ENCODE results near the gene PDE6B.

PDE6B gene

GRCh38 chr4:600850-601515, 24.4 kb upstream of the PDE6B start:
- peak; percentile 76 for DNase-seq (ENCODE audit: low spot score)

GRCh38 chr4:601612-602558, 23.5 kb upstream of the PDE6B start:
- DNase-seq (ENCODE audit: low spot score) = no peak

DNA sequence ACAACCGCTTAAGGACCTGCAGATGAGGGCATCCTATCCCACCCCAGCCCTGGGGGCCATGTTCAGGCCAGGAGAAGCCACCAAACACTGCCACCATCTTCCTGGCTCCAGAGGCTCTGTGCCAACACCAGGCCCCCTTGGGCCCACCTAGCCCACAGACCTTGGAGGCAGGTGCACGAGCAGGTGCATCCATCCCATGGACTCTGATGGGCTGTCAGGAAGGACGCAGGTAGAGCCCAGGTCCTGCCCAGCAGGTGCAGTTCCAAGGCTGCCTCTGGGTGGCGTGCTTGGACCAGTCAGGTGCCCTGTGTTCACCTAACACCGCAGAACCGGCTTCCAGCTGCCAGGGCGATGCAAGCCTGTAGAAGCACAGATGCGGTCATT, 22.8 kb upstream of the PDE6B start:
- no peak for DNase-seq (ENCODE audit: low spot score)

DNA sequence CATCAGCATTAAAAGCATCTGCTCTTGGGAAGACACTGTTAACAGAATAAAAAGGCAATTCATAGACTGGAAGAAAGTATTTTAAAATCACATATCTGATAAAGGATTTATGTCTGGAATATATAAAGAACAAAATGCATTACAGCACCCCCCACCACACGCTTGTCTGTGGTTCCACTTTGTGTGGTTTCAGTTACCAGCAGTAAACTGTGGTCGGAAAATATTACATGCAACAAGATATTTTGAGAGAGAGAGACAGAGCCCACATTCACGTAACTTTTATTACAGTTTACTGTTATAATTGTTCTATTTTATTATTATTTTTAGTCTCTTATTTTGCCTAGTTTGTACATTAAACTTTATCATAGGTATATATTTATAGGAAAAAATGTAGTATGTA, 21.2 kb upstream of the PDE6B start:
- no peak for DNase-seq (ENCODE audit: low spot score)

GRCh38 chr4:605702-606425, 19.5 kb upstream of the PDE6B start:
- DNase-seq (ENCODE audit: low spot score) = no peak

DNA sequence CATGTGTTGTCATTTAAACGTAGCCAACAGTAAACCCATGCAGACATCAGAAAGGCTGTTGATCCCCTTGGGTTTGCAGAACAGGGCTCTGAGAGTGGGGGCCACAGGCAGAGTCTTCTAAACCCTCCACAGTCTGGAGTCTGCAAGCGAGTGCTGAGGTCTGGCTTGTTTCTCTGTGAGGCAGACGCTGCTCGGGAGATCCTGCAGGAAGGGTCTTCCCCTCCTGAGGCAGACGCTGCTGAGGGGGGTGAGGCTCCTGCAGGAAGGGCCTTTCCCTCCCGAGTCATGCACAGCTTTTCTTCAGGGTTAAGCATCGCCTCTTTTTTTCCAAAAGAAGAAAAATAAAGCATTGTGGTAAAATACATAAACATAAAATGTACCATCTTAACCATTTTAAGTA, 17.1 kb upstream of the PDE6B start:
- no peak for DNase-seq (ENCODE audit: low spot score)

DNA sequence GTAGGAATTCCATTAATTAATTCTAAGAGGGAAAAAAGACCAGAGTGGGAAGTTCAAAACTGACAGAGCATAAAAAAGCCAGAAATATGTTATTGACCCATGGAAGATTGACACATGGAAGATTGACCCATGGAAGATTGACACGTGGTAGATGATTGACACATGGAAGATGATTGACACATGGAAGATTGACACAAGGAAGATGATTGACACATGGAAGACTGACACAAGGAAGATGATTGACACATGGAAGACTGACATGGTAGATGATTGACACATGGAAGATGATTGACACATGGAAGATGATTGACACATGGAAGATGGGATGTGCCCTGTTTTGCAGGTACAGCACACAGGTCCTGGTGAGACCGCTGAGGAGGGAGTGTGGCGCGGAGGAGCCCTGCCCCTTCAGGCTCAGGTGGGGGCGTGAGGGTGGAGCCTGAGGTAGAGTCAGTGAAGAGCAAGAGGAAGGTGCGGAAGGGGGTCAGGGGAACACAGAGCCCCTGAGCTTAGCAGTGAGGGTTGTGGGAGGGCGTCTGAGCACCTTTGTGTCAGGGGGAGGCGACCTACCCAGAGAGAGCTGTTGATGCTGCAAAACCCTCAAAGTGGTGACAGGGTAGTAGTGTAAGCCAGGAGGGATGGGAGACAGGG, 15.8 kb upstream of the PDE6B start:
- no peak for DNase-seq (ENCODE audit: low spot score)

DNA sequence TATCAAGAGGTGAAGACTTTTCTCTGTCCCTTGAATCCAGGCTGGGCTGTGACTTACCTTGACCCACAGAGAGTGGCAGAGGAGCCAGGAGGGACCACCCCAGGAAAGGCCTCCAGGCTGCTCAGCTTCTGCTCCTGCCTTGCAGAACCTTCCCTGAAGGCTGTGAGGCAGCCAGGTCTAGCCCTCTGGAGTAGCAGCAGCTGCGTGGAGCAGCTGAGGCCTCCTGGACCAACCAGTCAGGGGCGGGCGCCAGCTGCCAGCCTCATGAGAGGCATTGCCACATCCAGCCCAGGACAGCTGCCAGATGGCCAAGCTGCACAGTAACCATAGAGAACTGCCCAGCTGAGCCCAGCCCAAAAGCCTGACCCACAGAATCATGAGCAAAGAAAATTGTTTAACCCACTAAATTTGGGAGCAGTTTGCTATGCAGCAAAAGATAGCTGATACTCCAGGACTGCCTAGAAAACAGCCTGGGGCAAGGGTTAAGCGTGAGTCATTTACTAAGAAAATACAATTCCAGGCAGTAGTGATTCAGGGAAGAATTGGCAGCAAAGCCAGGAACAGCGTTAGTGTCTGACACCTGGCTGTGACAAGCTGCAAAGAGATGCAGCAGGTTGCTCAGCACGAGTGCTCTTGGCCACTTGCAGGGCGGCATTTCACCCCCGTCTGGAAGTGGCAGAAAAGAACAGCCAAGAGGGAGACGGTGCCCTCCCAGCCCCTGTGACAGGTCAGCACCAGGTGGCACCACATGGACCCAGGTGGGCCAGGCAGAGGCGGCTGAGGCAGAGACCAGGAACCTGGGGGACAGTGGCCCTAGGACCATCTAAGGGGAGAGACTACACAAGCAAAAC, 14.7 kb upstream of the PDE6B start:
- DNase-seq (ENCODE audit: low spot score) = peak; percentile 59

DNA sequence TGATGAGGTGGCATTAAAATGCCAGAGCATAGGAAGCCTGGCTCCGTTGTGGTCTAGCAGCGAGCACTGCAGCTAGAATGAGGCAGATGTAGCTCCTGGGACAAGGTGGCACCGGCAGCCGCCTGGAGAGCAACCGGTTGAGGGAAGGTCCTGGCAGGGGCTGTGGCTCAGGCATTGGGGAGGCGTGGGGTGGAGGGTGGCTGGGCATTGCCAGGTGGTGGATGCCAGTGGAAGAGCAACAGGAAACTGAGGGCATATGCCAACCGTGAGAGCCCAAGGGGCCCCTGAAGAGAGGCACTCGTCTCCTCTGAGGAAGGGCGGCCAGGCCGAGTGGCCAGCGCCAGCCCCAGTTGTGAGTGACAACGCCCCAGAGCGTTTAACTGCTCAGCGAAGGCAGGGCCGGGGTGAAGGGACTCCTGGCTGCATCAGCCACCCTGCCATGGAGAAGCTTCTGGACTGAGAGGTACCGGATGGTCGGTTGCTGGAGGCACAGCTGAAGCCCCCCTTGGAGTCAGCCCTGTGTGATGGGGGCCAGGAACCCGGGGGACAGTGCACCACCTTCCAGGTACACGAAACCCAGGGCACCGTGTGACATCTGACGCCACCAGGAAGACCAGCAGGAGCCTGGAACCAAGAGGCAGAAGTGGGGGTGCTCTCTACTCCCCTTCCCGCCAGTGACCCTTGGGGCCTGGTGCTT, 13.2 kb upstream of the PDE6B start:
- no peak for DNase-seq (ENCODE audit: low spot score)

DNA sequence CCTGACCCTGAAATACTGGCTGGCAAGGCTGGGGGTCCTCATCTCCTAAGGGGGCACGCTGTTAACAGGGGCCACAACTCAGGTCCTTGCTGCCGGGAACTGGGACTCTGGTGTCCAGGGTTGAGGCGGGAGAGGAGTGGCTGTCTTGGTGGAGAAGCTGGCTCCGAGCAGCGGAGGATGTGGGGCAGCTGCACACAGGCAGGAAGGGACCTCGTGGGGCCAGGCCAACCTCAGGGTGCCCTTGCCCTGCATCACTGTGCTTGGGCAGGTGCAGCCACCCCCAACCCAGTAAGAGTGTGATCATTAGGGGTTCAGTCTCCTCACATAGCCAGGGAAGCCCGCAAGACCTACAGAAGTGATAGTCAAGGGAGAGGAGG, 12.6 kb upstream of the PDE6B start:
- no peak for DNase-seq (ENCODE audit: low spot score)

DNA sequence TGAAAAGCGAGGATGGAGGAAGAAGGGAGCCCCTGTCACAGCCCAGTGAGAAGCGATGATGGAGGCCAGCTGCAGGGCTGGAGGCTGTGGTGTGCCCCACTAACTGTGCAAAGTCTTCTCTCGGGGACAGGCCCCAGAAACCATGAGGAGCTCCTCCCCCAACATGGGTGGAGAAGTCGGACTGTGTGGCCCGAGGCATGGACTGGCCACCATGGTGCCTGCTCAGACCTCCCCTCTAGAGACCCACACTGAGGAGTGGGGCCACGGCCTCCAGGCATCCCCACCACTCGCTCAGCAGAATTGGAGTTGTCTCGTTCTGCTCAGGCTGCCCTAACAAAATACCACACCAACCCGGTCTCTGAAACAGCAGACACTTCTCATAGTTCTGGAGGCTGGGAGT, 12.2 kb upstream of the PDE6B start:
- DNase-seq (ENCODE audit: low spot score) = no peak

DNA sequence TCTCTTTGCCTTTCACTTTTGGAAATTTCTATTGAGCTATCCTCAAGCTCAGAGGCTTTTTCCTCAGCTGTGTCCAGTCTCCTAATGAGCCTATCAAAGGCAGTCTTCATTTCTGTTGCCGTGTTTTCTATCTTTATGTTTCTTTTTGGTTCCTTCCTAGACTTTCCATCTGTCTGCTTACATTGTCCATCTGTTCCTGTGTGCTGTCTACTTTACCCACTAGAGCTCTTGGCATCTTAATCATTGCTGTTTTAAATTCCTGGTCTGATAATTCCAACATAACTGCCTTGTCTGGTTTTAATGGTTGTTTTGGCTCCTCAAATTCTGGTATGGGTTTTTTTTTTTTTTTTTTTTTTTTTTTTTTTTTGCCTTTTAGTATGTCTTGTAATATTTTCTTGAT, 9.3 kb upstream of the PDE6B start:
- no peak for DNase-seq (ENCODE audit: low spot score)

DNA sequence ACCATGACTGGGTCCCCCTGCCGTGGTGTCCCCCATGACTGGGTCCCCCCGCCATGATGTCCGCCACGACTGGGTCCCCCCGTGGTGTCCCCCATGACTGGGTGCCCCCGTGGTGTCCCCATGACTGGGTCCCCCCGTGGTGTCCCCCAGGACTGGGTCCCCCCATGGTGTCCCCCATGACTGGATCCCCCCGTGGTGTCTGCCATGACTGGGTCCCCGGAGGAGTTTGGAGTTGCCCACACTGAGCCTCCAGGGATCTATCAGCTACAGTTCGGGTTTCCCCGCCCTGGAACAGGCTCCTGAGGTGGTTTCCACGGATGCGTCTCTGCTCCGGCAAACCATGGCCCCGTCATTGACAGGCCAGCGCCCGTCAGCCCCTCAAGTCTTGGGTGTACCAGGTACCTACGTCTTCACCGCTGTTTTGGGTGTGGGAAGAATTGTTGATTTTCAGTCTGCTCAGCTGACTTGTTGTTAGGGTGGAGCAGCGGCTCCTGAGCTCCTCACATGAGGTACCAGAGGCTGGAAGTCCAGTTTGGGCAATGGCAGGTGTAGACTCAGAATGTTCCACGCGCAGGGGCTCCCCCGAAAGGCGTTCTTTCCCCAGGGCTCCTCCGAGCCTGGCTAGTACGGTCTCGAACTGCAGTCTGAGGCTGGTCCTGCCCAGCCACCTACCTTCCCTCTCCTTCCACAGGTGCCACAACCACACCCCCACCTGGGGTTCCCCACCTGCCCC, 8.3 kb upstream of the PDE6B start:
- no peak for DNase-seq (ENCODE audit: low spot score)

DNA sequence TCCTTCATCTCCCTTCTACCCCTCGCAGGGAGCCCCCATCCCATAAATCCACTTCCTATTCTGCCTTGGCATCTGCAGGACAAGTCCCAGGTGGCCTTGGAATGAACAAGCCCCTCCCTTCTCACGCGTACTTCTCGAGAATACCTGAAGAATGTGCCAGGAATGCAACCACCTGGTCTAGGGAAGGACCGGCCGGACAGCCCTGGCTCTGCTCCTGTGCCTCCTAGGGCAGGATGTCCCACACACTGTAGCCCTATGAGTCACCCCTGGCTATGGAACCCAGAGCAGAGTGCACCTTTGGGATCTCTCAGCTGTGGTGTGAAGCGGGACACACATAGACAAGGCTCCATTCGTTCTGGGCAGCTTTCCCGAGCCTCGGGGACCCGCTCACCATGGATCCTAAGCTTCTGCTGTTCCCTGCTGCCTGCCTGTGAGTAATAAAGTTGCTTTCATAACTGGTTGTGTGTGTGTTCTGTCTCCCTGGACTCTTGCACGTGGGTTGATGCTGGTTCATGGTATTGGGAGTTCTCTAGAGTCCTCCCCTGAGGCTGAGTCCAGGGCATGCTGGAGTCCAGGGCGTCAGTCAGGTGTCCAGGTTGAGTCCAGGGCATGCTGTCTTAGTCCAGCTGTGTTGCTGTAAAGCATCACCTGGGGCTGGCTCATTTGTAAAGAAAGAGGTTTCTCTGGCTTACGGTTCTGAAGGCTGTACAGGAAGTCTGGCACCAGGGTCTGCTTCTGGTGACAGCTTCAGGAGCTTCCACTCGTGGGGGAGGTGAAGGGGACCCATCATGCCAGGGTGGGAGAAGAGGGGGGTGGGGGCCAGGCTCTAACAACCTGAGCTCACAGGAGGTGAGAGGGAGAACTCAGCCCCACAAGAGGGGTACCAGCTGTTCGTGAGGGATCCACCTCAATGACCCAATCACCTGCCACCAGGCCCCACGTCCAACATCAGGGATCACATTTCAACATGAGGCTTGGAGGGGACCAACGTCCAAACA, 7.4 kb upstream of the PDE6B start:
- DNase-seq (ENCODE audit: low spot score) = no peak

- DNase-seq (ENCODE audit: low spot score) = no peak
Measured at GRCh38 chr4:620201-620600, 5.2 kb upstream of the PDE6B start.

DNA sequence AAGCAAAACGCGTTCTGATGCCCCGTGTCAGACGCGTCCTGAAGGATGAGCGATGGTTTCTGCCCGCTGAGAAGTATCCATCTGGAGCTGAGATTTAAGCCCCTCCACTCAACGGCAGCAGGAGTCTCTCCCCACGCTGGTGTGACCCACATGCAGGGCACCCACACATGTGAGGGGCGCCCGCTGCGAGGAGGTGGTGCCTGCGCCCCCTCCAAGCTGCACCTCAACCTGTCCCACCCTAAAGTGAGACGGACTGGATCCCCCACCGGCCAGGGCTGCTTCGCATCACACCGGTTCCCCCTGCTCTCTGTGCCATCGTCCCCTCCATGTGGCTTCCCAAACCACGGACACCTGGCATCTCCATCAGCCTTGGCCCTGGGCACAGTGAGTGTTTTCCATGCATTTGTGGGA, 4.5 kb upstream of the PDE6B start:
- no peak for DNase-seq (ENCODE audit: low spot score)

- no peak for DNase-seq (ENCODE audit: low spot score)
Measured at GRCh38 chr4:621296-622070, 3.9 kb upstream of the PDE6B start.
